Measurements from ENCODE around the gene RUFY1. TPM values are rescaled to one million over a fixed set of nuclear protein-coding genes. Genes with fewer than 3 reads are reported as not detected.
"Not testable (repeated sequence)": the region's sequence is repeated elsewhere in the genome, so short reads cannot be mapped to it uniquely, and the experiment has no call there.

The RUFY1 gene
- 10 to 100 TPM; 48.7 to 55.6 TPM for total RNA-seq

GRCh38 chr5:179550511-179551342 lies at the start of gene RUFY1:
Gene RUFY1 (plus strand): TSS chr5:179550554. CDS start chr5:179550570, 16 bp downstream.
- peak; percentile 14 for TF ChIP-seq POLR2AphosphoS5 (IDR thresholded peaks at IDR 0.05)
- peak; percentile 89 for TF ChIP-seq POLR2A (IDR thresholded peaks at IDR 0.05)
- peak in 2 of 4 experiments; percentile 53 to 54 for TF ChIP-seq CTCF (IDR thresholded peaks at IDR 0.05)
- under 1% methylated on average over 49 of the region's 109 CpGs for WGBS
- Histone ChIP-seq H3K9me3 (no peaks in the 10 kb centered on the region), H3K27me3 (replicated peaks; ENCODE audit: insufficient read depth) (no peaks in the 10 kb centered on the region), H3K36me3 (no peaks in the 10 kb centered on the region), H3K4me3 (peak within 1 kb of the TSS; percentile 76 to 98), H3K4me1 (replicated peaks) (peaks cover 7% of the 10 kb centered on the region), H3K27ac (peak within 1 kb of the TSS; percentile 95)
- intact Hi-C loops (cut with DNase I) = no loop called here
- peak; percentile 82 for DNase-seq (ENCODE audit: low spot score)

- H3K27ac ChIP-seq; intact Hi-C loops (cut with DNase I); H3K4me3 ChIP-seq; DNase-seq (ENCODE audit: low spot score); H3K4me1 ChIP-seq (replicated peaks); H3K36me3 ChIP-seq; H3K27me3 ChIP-seq (replicated peaks; ENCODE audit: insufficient read depth); H3K9me3 ChIP-seq: not testable (repeated sequence)
- WGBS = no CpG with 5 or more reads among the region's 11 CpGs
Observed at GRCh38 chr5:179501997-179502396, 48.4 kb upstream of the RUFY1 start.

GRCh38 chr5:179502420-179502819 lies 47.9 kb upstream of the RUFY1 start:
- intact Hi-C loops (cut with DNase I); H3K9me3 ChIP-seq; H3K4me1 ChIP-seq (replicated peaks); H3K4me3 ChIP-seq; DNase-seq (ENCODE audit: low spot score); H3K36me3 ChIP-seq; H3K27me3 ChIP-seq (replicated peaks; ENCODE audit: insufficient read depth); H3K27ac ChIP-seq: not testable (repeated sequence)
- WGBS = 83% methylated on average over 4 of the region's 8 CpGs

- Histone ChIP-seq H3K4me3 (no peak overlapping the region), H3K36me3 (no peaks in the 10 kb centered on the region), H3K9me3 (no peaks in the 10 kb centered on the region), H3K4me1 (replicated peaks) (no peaks in the 10 kb centered on the region), H3K27ac (no peak overlapping the region), H3K27me3 (replicated peaks; ENCODE audit: insufficient read depth) (no peaks in the 10 kb centered on the region)
- intact Hi-C loops (cut with DNase I) = no loop called here
- 53% methylated on average over 7 of the region's 7 CpGs for WGBS
- DNase-seq (ENCODE audit: low spot score) = no peak
- no peak for TF ChIP-seq CTCF (IDR thresholded peaks at IDR 0.05)
- TF ChIP-seq POLR2AphosphoS5 (IDR thresholded peaks at IDR 0.05) = no peak
- no peak for TF ChIP-seq POLR2A (IDR thresholded peaks at IDR 0.05)
Observed at GRCh38 chr5:179504191-179504590, 46.2 kb upstream of the RUFY1 start.

- Histone ChIP-seq H3K36me3 (no peaks in the 10 kb centered on the region), H3K4me3 (no peak overlapping the region), H3K9me3 (no peaks in the 10 kb centered on the region), H3K27me3 (replicated peaks; ENCODE audit: insufficient read depth) (no peaks in the 10 kb centered on the region), H3K4me1 (replicated peaks) (no peaks in the 10 kb centered on the region), H3K27ac (no peak overlapping the region)
- intact Hi-C loops (cut with DNase I) = no loop called here
- 53% methylated on average over 17 of the region's 17 CpGs for WGBS
- TF ChIP-seq CTCF (IDR thresholded peaks at IDR 0.05) (no peak), POLR2A (IDR thresholded peaks at IDR 0.05) (no peak), POLR2AphosphoS5 (IDR thresholded peaks at IDR 0.05) (no peak)
- no peak for DNase-seq (ENCODE audit: low spot score)
Observed at GRCh38 chr5:179504600-179505396, 45.6 kb upstream of the RUFY1 start.

All from prostate gland (tissue), 2 donors.